Measurements from ENCODE around the gene SRSF9.

- peak; percentile 33 to 87 for TF ChIP-seq POLR2A (IDR thresholded peaks at IDR 0.05)
- TF ChIP-seq CTCF (IDR thresholded peaks at IDR 0.05): peak in 2 of 12 donors; percentile 11 to 14
Measured at GRCh38 chr12:120495731-120496412, 26.3 kb upstream of the SRSF9 start, which contains the start of gene DYNLL1.

Data from heart left ventricle (tissue), 13 donors.